ENCODE data around the gene RRAS2. TPM values are rescaled to one million over a fixed set of nuclear protein-coding genes. Genes with fewer than 3 reads are reported as not detected.

The RRAS2 gene
- total RNA-seq, 1 experiment from 2014 or later, result 158 TPM

GRCh38 chr11:14366936-14367335, 8.0 kb upstream of the RRAS2 start:
- H3K9me3 Mint-ChIP-seq, result no peaks in the 10 kb centered on the region
- H3K23me2 ChIP-seq (ENCODE audit: insufficient read length, low read depth, low read length, poor library complexity, severe bottlenecking), result no peaks in the 10 kb centered on the region
- H2BK15ac ChIP-seq (ENCODE audit: low read depth, low read length), result no peak overlapping the region
- no peak overlapping the region for H4K5ac ChIP-seq (ENCODE audit: insufficient read length, low read depth, low read length)
- no peak overlapping the region for H3K14ac ChIP-seq (ENCODE audit: insufficient read depth, low read length)
- peaks cover 30 to 32% of the 10 kb centered on the region in 2 experiments for H3K4me1 Mint-ChIP-seq
- no peak overlapping the region for H3K23ac ChIP-seq (ENCODE audit: insufficient read length, low read depth, low read length)
- H2BK12ac ChIP-seq (ENCODE audit: insufficient read length, low read depth, low read length), result no peak overlapping the region
- H2BK5ac ChIP-seq (ENCODE audit: insufficient read length, low read length), result no peak overlapping the region
- no peaks in the 10 kb centered on the region for H3K36me3 Mint-ChIP-seq (ENCODE audit: insufficient read depth in 1 of 3, low read depth in 3 of 3)
- H3K18ac ChIP-seq (ENCODE audit: insufficient read length, low read depth, low read length), result no peak overlapping the region
- H3K4ac ChIP-seq (ENCODE audit: low read depth, low read length), result no peak overlapping the region
- no peak overlapping the region for H3K4me3 Mint-ChIP-seq
- H3K27me3 Mint-ChIP-seq (ENCODE audit: low read depth), result peaks cover 2% of the 10 kb centered on the region; the same call in 1 of the 2 replicates
- no peak for TF ChIP-seq CTCF (conservative IDR thresholded peaks at IDR 0.05)
- H3K27ac ChIP-seq (ENCODE audit: insufficient read length, low read depth, low read length), result no peak overlapping the region
- H3K56ac ChIP-seq (ENCODE audit: insufficient read length, low read depth, low read length), result no peak overlapping the region
- H3T11ph ChIP-seq (ENCODE audit: low read length), result no peak overlapping the region
- H4K91ac ChIP-seq (ENCODE audit: insufficient read length, low read depth, low read length), result no peak overlapping the region
- H2BK120ac ChIP-seq (ENCODE audit: low read depth, low read length, poor library complexity, severe bottlenecking), result no peak overlapping the region
- H3K27me3 ChIP-seq (ENCODE audit: insufficient read depth, low read length), result no peaks in the 10 kb centered on the region; the same call in 1 of the 2 replicates
- H3K79me2 ChIP-seq (ENCODE audit: insufficient read depth, low read length), result no peaks in the 10 kb centered on the region
- no peak overlapping the region for H3K27ac Mint-ChIP-seq
- DNase-seq, result no peak
- H2AFZ ChIP-seq (ENCODE audit: low read length), result no peak overlapping the region
- H3K79me1 ChIP-seq (ENCODE audit: insufficient read depth, low read depth, low read length, poor library complexity, severe bottlenecking), result no peaks in the 10 kb centered on the region
- no peak overlapping the region for H2BK20ac ChIP-seq (ENCODE audit: low read depth, low read length, poor library complexity, severe bottlenecking)
- no peaks in the 10 kb centered on the region for H3K9me3 ChIP-seq (ENCODE audit: control insufficient read depth, low read depth, low read length)
- no peak overlapping the region for H2AK5ac ChIP-seq (ENCODE audit: insufficient read length, low read length)
- H3K4me1 ChIP-seq (ENCODE audit: insufficient read depth, low read length), result no peaks in the 10 kb centered on the region; the same call in 1 of the 2 replicates
- H4K20me1 ChIP-seq (ENCODE audit: control insufficient read depth, insufficient read depth, insufficient read length), result no peaks in the 10 kb centered on the region
- no peak overlapping the region for H3K9ac ChIP-seq (ENCODE audit: extremely low read depth, insufficient read length, low read length)
- no peak overlapping the region for H4K8ac ChIP-seq (replicated peaks; ENCODE audit: insufficient read length, low read depth, low read length)
- H3K4me2 ChIP-seq (ENCODE audit: insufficient read depth, insufficient read length, low read length), result no peak overlapping the region

Measured in H9 (cell line).